ENCODE results near the gene WHAMM.
"Not testable (repeated sequence)": the region's sequence is repeated elsewhere in the genome, so short reads cannot be mapped to it uniquely, and the experiment has no call there.

The WHAMM gene

GRCh38 chr15:82858932-82859331, 49.5 kb downstream of the WHAMM start:
- TF ChIP-seq CTCF (IDR thresholded peaks at IDR 0.05; ENCODE audit: extremely low read depth, missing control alignments): no peak
- no peak for DNase-seq (ENCODE audit: low spot score)

GRCh38 chr15:82862886-82863285, 53.5 kb downstream of the WHAMM start:
- no peak for DNase-seq (ENCODE audit: low spot score)
- TF ChIP-seq CTCF (IDR thresholded peaks at IDR 0.05; ENCODE audit: extremely low read depth, missing control alignments): no peak

- no peak for DNase-seq (ENCODE audit: low spot score)
- no peak for TF ChIP-seq CTCF (IDR thresholded peaks at IDR 0.05; ENCODE audit: extremely low read depth, missing control alignments)
Observed at GRCh38 chr15:82864967-82865366, 55.5 kb downstream of the WHAMM start.

- DNase-seq (ENCODE audit: low spot score): not testable (repeated sequence)
Observed at GRCh38 chr15:82865581-82865980, 56.2 kb downstream of the WHAMM start.

GRCh38 chr15:82865981-82866380, 56.6 kb downstream of the WHAMM start:
- not testable (repeated sequence) for DNase-seq (ENCODE audit: low spot score)

- no peak for DNase-seq (ENCODE audit: low spot score)
- no peak for TF ChIP-seq CTCF (IDR thresholded peaks at IDR 0.05; ENCODE audit: extremely low read depth, missing control alignments)
Observed at GRCh38 chr15:82870727-82871320, 61.4 kb downstream of the WHAMM start.

- DNase-seq (ENCODE audit: low spot score): no peak
- TF ChIP-seq CTCF (IDR thresholded peaks at IDR 0.05; ENCODE audit: extremely low read depth, missing control alignments): no peak
Observed at GRCh38 chr15:82871358-82871757, 61.9 kb downstream of the WHAMM start.

GRCh38 chr15:82871832-82872484, 62.5 kb downstream of the WHAMM start:
- no peak for DNase-seq (ENCODE audit: low spot score)
- TF ChIP-seq CTCF (IDR thresholded peaks at IDR 0.05; ENCODE audit: extremely low read depth, missing control alignments): no peak
